OCI-LY1 (cell line): Measurements from ENCODE around the gene INTS3.

Experiments used
- H2AFZ ChIP-seq: fragments of 200-600 bp; sonication (generic), shearing (Covaris generic); 2 replicates; pipeline ENCODE4 v1.6.0; 2014; ENCODE audit warnings: antibody characterized with exemption, mild to moderate bottlenecking, low read length
- H3F3A ChIP-seq: fragments of 200-600 bp; sonication (generic), shearing (Covaris generic); 2 replicates; pipeline ENCODE4 v1.6.0; 2014; ENCODE audit warnings: mild to moderate bottlenecking, antibody characterized with exemption, low read length, moderate library complexity; ENCODE audit not compliant: insufficient read depth
- H3K27ac ChIP-seq: fragments of 200-600 bp; sonication (generic); 2 replicates; pipeline ENCODE4 v1.5.1; 2014; ENCODE audit warnings: low read length, mixed run types, mild to moderate bottlenecking, low read depth; ENCODE audit not compliant: poor library complexity, severe bottlenecking
- H3K27me3 ChIP-seq: fragments of 200-600 bp; sonication (generic); 2 replicates; pipeline ENCODE4 v1.6.0; 2014; ENCODE audit warnings: antibody characterized with exemption, mild to moderate bottlenecking, low read length, moderate library complexity; ENCODE audit not compliant: insufficient read depth
- H3K36me3 ChIP-seq: fragments of 200-600 bp; sonication (generic); 2 replicates; pipeline ENCODE4 v1.6.1; 2014; ENCODE audit warnings: mild to moderate bottlenecking, antibody characterized with exemption, low read length, moderate library complexity, mixed read lengths; ENCODE audit not compliant: insufficient read depth
- H3K4me1 ChIP-seq: fragments of 200-600 bp; sonication (generic); 2 replicates; pipeline ENCODE4 v1.5.1; 2014; ENCODE audit warnings: mild to moderate bottlenecking, low read length, moderate library complexity; ENCODE audit not compliant: insufficient read depth, severe bottlenecking
- H3K4me2 ChIP-seq: fragments of 200-600 bp; sonication (generic), shearing (Covaris generic); 2 replicates; pipeline ENCODE4 v1.6.1; 2014; ENCODE audit warnings: low read length
- H3K4me3 ChIP-seq: fragments of 200-600 bp; sonication (generic); 2 replicates; pipeline ENCODE4 v1.5.1; 2014; ENCODE audit warnings: low read length, low read depth, mild to moderate bottlenecking, mixed read lengths; ENCODE audit not compliant: poor library complexity, severe bottlenecking
- H3K79me2 ChIP-seq: fragments of 200-600 bp; shearing (Covaris generic); 2 replicates; pipeline ENCODE4 v1.6.1; 2016; ENCODE audit warnings: mixed run types, low read length, mixed read lengths; ENCODE audit not compliant: insufficient read depth
- H3K9ac ChIP-seq: fragments of 200-600 bp; sonication (generic), shearing (Covaris generic); 2 replicates; pipeline ENCODE4 v1.6.1; 2014; ENCODE audit warnings: mild to moderate bottlenecking, low read length, mixed read lengths
- H3K9me2 ChIP-seq: fragments of 200-600 bp; sonication (generic), shearing (Covaris generic); 2 replicates; pipeline ENCODE4 v1.6.1; 2014; ENCODE audit warnings: low read depth, mild to moderate bottlenecking, low read length, mixed read lengths
- H3K9me3 ChIP-seq: fragments of 200-600 bp; shearing (Covaris generic); 2 replicates; pipeline ENCODE4 v1.6.1; 2014; ENCODE audit warnings: low read length, mixed read lengths
- H4K20me1 ChIP-seq: fragments of 200-600 bp; sonication (generic), shearing (Covaris generic); 2 replicates; pipeline ENCODE4 v1.6.0; 2016; ENCODE audit warnings: mild to moderate bottlenecking, low read length; ENCODE audit not compliant: insufficient read depth
- CTCF ChIP-seq: fragments of 200-600 bp; sonication (generic), shearing (Covaris generic); IDR thresholded peaks from 2 replicates; pipeline ENCODE4 v1.5.1; 2017; ENCODE audit warnings: mild to moderate bottlenecking, antibody characterized with exemption, low read length, moderate library complexity, mixed read lengths
- EZH2 ChIP-seq: fragments of 200-600 bp; sonication (generic), shearing (Covaris generic); IDR thresholded peaks from 2 replicates; pipeline ENCODE4 v1.8.0; 2017; ENCODE audit warnings: borderline replicate concordance, mixed run types, mild to moderate bottlenecking, antibody characterized with exemption, low read length, moderate library complexity, mixed read lengths

The INTS3 gene

GRCh38 chr1:153778051-153778823, 50.4 kb downstream of the INTS3 start:
- Histone ChIP-seq H3K4me3 (no peak overlapping the region), H4K20me1 (no peaks in the 10 kb centered on the region), H2AFZ (no peak overlapping the region), H3K27ac (no peak overlapping the region), H3K79me2 (no peaks in the 10 kb centered on the region), H3K9me2 (no peaks in the 10 kb centered on the region), H3K36me3 (peaks cover 11% of the 10 kb centered on the region), H3K9ac (no peak overlapping the region), H3K4me2 (no peak overlapping the region), H3K9me3 (no peaks in the 10 kb centered on the region), H3K4me1 (peaks cover 18% of the 10 kb centered on the region), H3F3A (no peaks in the 10 kb centered on the region), H3K27me3 (no peaks in the 10 kb centered on the region)
- TF ChIP-seq EZH2 (no peak), CTCF (no peak)

- Histone ChIP-seq H3K4me3 (no peak overlapping the region), H3F3A (no peaks in the 10 kb centered on the region), H2AFZ (no peak overlapping the region), H3K27ac (no peak overlapping the region), H3K4me2 (no peak overlapping the region), H3K9me3 (no peaks in the 10 kb centered on the region), H3K9me2 (no peaks in the 10 kb centered on the region), H4K20me1 (no peaks in the 10 kb centered on the region), H3K27me3 (no peaks in the 10 kb centered on the region), H3K4me1 (peaks cover 21% of the 10 kb centered on the region), H3K36me3 (peaks cover 7% of the 10 kb centered on the region; the same call in 1 of the 2 replicates), H3K9ac (no peak overlapping the region), H3K79me2 (no peaks in the 10 kb centered on the region)
- TF ChIP-seq EZH2 (no peak), CTCF (no peak)
Measured at GRCh38 chr1:153778824-153779519, 51.1 kb downstream of the INTS3 start.

GRCh38 chr1:153779781-153780541, 52.1 kb downstream of the INTS3 start:
- no peak overlapping the region for H3K4me3 ChIP-seq
- H3K36me3 ChIP-seq, result no peaks in the 10 kb centered on the region
- TF ChIP-seq CTCF, result no peak
- no peak for TF ChIP-seq EZH2
- H3K9me2 ChIP-seq, result no peaks in the 10 kb centered on the region
- H3F3A ChIP-seq, result no peaks in the 10 kb centered on the region
- no peak overlapping the region for H2AFZ ChIP-seq
- no peaks in the 10 kb centered on the region for H4K20me1 ChIP-seq
- no peak overlapping the region for H3K27ac ChIP-seq
- H3K79me2 ChIP-seq, result no peaks in the 10 kb centered on the region
- peaks cover 17% of the 10 kb centered on the region for H3K4me1 ChIP-seq
- H3K9me3 ChIP-seq, result no peaks in the 10 kb centered on the region
- no peak overlapping the region for H3K4me2 ChIP-seq
- H3K9ac ChIP-seq, result no peak overlapping the region
- H3K27me3 ChIP-seq, result no peaks in the 10 kb centered on the region
